Measurements from ENCODE around the gene OTX1.

Gene OTX1

DNA sequence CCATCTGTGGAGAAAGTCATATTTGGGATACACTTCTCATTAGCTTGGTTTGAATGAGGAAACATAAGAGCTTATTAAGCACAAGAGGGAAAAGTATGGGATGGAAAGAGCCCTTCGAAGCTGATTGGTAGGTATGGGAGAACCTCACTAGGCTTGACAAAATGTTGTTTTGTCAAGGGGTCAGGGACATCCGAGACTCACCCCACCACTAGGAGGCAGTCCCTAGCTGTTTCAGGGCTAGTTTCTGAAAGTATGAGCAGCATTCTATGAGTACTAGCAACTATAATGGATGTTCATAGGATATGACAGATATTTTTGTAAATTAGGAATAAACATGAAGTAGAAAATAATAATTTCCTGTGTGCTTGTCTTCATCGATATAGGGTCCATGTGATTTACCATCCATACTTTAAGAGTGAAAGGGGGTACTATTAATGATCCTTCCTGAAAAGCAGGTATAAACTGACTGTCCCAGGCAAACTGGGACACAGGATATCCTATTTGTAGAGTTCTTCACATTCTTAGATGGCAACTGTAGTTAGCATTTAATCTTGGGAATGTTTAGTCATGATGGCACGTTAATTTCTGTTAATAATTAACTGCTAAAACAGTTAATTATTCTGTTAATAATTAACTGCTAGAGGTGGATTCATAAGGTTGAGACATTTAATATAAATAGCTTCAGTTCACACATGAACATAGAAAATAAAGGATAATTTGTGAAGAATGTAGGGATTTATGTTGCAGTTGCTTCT lies 28.4 kb downstream of the OTX1 start:
- no peak for DNase-seq (ENCODE audit: low read depth)
- no peak overlapping the region for H3K4me3 ChIP-seq (ENCODE audit: low read length)
- TF ChIP-seq, protein P1, sequence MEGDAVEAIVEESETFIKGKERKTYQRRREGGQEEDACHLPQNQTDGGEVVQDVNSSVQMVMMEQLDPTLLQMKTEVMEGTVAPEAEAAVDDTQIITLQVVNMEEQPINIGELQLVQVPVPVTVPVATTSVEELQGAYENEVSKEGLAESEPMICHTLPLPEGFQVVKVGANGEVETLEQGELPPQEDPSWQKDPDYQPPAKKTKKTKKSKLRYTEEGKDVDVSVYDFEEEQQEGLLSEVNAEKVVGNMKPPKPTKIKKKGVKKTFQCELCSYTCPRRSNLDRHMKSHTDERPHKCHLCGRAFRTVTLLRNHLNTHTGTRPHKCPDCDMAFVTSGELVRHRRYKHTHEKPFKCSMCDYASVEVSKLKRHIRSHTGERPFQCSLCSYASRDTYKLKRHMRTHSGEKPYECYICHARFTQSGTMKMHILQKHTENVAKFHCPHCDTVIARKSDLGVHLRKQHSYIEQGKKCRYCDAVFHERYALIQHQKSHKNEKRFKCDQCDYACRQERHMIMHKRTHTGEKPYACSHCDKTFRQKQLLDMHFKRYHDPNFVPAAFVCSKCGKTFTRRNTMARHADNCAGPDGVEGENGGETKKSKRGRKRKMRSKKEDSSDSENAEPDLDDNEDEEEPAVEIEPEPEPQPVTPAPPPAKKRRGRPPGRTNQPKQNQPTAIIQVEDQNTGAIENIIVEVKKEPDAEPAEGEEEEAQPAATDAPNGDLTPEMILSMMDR (conservative IDR thresholded peaks at IDR 0.05; ENCODE audit: low read length) = peak; percentile 50

GRCh38 chr2:63081404-63081803 lies 30.8 kb downstream of the OTX1 start:
- no peak for DNase-seq (ENCODE audit: low read depth)
- H3K4me3 ChIP-seq (ENCODE audit: low read length) = no peak overlapping the region

GRCh38 chr2:63086687-63087086 lies 36.1 kb downstream of the OTX1 start:
- no peak for DNase-seq (ENCODE audit: low read depth)
- TF ChIP-seq, protein P1 (conservative IDR thresholded peaks at IDR 0.05; ENCODE audit: low read length) = no peak
- no peak overlapping the region for H3K4me3 ChIP-seq (ENCODE audit: low read length)

More at GRCh38 chr2:63081404-63081803, 30.8 kb downstream of the OTX1 start:
- TF ChIP-seq, protein P1 (conservative IDR thresholded peaks at IDR 0.05; ENCODE audit: low read length) = no peak

- TF ChIP-seq, protein P1 (conservative IDR thresholded peaks at IDR 0.05; ENCODE audit: low read length) = no peak
- H3K4me3 ChIP-seq (ENCODE audit: low read length) = no peak overlapping the region
- DNase-seq (ENCODE audit: low read depth) = no peak
These were observed 41.8 kb downstream of the OTX1 start for GRCh38 chr2:63092401-63092800.

GRCh38 chr2:63092857-63093256 lies 42.2 kb downstream of the OTX1 start:
- TF ChIP-seq, protein P1 (conservative IDR thresholded peaks at IDR 0.05; ENCODE audit: low read length) = no peak
- DNase-seq (ENCODE audit: low read depth) = no peak

GRCh38 chr2:63093502-63093901 lies 42.9 kb downstream of the OTX1 start:
- no peak overlapping the region for H3K4me3 ChIP-seq (ENCODE audit: low read length)
- TF ChIP-seq, protein P1 (conservative IDR thresholded peaks at IDR 0.05; ENCODE audit: low read length) = no peak
- no peak for DNase-seq (ENCODE audit: low read depth)

More at GRCh38 chr2:63092857-63093256, 42.2 kb downstream of the OTX1 start:
- no peak overlapping the region for H3K4me3 ChIP-seq (ENCODE audit: low read length)

- TF ChIP-seq, protein P1 (conservative IDR thresholded peaks at IDR 0.05; ENCODE audit: low read length) = no peak
- no peak for DNase-seq (ENCODE audit: low read depth)
- H3K4me3 ChIP-seq (ENCODE audit: low read length) = no peak overlapping the region
These were observed 45.9 kb downstream of the OTX1 start for GRCh38 chr2:63096491-63096890.

Data from AG10803 (cell line).